ENCODE measurements around the gene RELN. TPM values are rescaled to one million over a fixed set of nuclear protein-coding genes. Genes with fewer than 3 reads are reported as not detected.
A peak's percentile ranks its signal among the peaks of the same experiment; 100 is the strongest.

Gene RELN
- total RNA-seq, 1 donor from 2014 or later: 5.4 TPM

- no peak for DNase-seq (ENCODE audit: low spot score, unreplicated experiment)
- H3K4me3 Mint-ChIP-seq (ENCODE audit: low read depth): no peak overlapping the region
- H3K36me3 Mint-ChIP-seq (ENCODE audit: insufficient read depth): no peaks in the 10 kb centered on the region
- H3K27ac Mint-ChIP-seq: no peak overlapping the region
- no peaks in the 10 kb centered on the region for H3K9me3 Mint-ChIP-seq (ENCODE audit: low read depth)
- peaks cover 19% of the 10 kb centered on the region for H3K4me1 Mint-ChIP-seq (ENCODE audit: low read depth)
- H3K27me3 Mint-ChIP-seq: peaks cover 2% of the 10 kb centered on the region
- TF ChIP-seq CTCF (IDR thresholded peaks at IDR 0.05; ENCODE audit: unreplicated experiment): no peak
Measured at GRCh38 chr7:103877565-103877964, 111.9 kb downstream of the RELN start.

- no peak for DNase-seq (ENCODE audit: low spot score, unreplicated experiment)
- no peaks in the 10 kb centered on the region for H3K36me3 Mint-ChIP-seq (ENCODE audit: insufficient read depth)
- no peak overlapping the region for H3K4me3 Mint-ChIP-seq (ENCODE audit: low read depth)
- no peak for TF ChIP-seq CTCF (IDR thresholded peaks at IDR 0.05; ENCODE audit: unreplicated experiment)
- H3K4me1 Mint-ChIP-seq (ENCODE audit: low read depth): peaks cover 19% of the 10 kb centered on the region
- H3K27ac Mint-ChIP-seq: no peak overlapping the region
- no peaks in the 10 kb centered on the region for H3K9me3 Mint-ChIP-seq (ENCODE audit: low read depth)
- H3K27me3 Mint-ChIP-seq: peaks cover 4% of the 10 kb centered on the region
Measured at GRCh38 chr7:103875718-103876117, 113.7 kb downstream of the RELN start.

- H3K27ac Mint-ChIP-seq: no peak overlapping the region
- no peaks in the 10 kb centered on the region for H3K9me3 Mint-ChIP-seq (ENCODE audit: low read depth)
- no peak overlapping the region for H3K4me3 Mint-ChIP-seq (ENCODE audit: low read depth)
- H3K27me3 Mint-ChIP-seq: peaks cover 9% of the 10 kb centered on the region
- TF ChIP-seq CTCF (IDR thresholded peaks at IDR 0.05; ENCODE audit: unreplicated experiment): no peak
- H3K36me3 Mint-ChIP-seq (ENCODE audit: insufficient read depth): no peaks in the 10 kb centered on the region
- no peak for DNase-seq (ENCODE audit: low spot score, unreplicated experiment)
- H3K4me1 Mint-ChIP-seq (ENCODE audit: low read depth): peaks cover 13% of the 10 kb centered on the region
Measured at GRCh38 chr7:103871473-103871872, 118.0 kb downstream of the RELN start.

- Mint-ChIP-seq H3K36me3 (ENCODE audit: insufficient read depth) (no peaks in the 10 kb centered on the region), H3K9me3 (ENCODE audit: low read depth) (no peaks in the 10 kb centered on the region), H3K4me3 (ENCODE audit: low read depth) (no peak overlapping the region), H3K27me3 (peaks cover 9% of the 10 kb centered on the region), H3K27ac (no peak overlapping the region), H3K4me1 (ENCODE audit: low read depth) (peaks cover 13% of the 10 kb centered on the region)
- DNase-seq (ENCODE audit: low spot score, unreplicated experiment): no peak
- no peak for TF ChIP-seq CTCF (IDR thresholded peaks at IDR 0.05; ENCODE audit: unreplicated experiment)
Measured at GRCh38 chr7:103870664-103871063, 118.8 kb downstream of the RELN start.

GRCh38 chr7:103867874-103868273, 121.6 kb downstream of the RELN start:
- Mint-ChIP-seq H3K36me3 (ENCODE audit: insufficient read depth) (no peaks in the 10 kb centered on the region), H3K4me3 (ENCODE audit: low read depth) (no peak overlapping the region), H3K4me1 (ENCODE audit: low read depth) (peaks cover 15% of the 10 kb centered on the region), H3K27me3 (peaks cover 25% of the 10 kb centered on the region), H3K9me3 (ENCODE audit: low read depth) (no peaks in the 10 kb centered on the region), H3K27ac (peak overlapping the region; percentile 12)
- no peak for TF ChIP-seq CTCF (IDR thresholded peaks at IDR 0.05; ENCODE audit: unreplicated experiment)
- no peak for DNase-seq (ENCODE audit: low spot score, unreplicated experiment)

Data from progenitor cell of endocrine pancreas (in vitro differentiated cells).